ENCODE results near the gene FBP2. TPM values are rescaled to one million over a fixed set of nuclear protein-coding genes. Genes with fewer than 3 reads are reported as not detected.

The FBP2 gene
- total RNA-seq, 4 donors from 2014 or later = 0.38 TPM; not detected in 3

DNA sequence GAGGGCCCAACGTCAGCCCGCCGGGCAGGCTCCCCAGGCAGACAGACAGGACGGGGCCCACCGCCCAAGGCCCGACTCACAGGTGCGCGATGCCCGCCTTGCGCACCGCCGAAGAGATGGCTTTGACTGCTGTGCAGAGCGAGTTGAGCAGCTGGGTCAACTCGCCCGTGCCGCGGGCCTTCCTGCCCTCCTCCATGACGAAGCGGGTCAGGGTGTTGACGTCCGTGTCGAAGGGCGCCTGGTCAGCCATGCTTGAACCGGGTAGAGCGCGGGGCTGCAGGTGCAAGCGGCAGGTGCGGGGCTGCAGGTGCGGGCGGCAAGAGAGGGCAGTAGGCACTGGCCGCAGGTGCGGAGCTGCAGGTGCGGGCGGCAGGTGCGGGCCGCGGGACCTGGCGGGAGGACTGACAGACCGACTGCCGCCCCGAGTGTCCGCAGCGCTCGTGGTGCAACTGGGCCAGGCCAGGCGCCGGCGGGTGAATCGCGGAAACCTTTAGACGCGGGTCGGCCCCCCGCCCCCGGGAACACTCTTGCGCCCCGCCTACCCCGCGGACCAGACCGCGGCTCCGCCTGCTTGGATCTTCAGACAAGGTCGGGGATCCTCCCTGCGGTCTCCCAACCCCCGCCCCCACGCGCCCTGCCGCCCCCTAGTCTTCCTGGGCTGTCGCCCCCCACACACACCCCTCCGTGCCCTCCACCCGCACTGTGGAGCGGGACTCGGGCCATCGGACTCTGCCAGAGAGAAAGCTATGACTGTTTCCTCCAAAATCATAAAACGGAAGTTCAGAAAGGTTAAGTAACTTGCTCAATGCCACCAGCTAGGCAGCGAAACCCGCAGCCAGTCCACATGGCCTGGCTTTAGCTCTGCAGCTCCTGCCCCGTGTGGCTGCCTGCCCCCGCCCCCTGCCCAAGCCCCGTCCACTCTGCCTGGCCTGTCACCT lies 45.7 kb upstream of the FBP2 start, which contains the start of gene FBP1:
Gene FBP1 (minus strand): TSS at position 458 of the 938 bp plus-strand sequence. CDS start 208 bp downstream, at position 250.
- intact Hi-C loops (cut with DNase I) = no loop called here
- Histone ChIP-seq H3K4me1 (peaks cover 0 to 17% (median 6%) of the 10 kb centered on the region in 3 donors), H3K27me3 (peaks cover 0 to 26% (median 0%) of the 10 kb centered on the region in 4 donors), H3K4me3 (peak within 1 kb of the TSS; percentile 50 to 69 (median 58)), H3K36me3 (no peaks in the 10 kb centered on the region), H3K27ac (peak within 1 kb of the TSS in 3 of 4 donors; percentile 19 to 44 (median 42)), H3K9me3 (no peaks in the 10 kb centered on the region)
- DNase-seq = no peak
- TF ChIP-seq, protein P1, sequence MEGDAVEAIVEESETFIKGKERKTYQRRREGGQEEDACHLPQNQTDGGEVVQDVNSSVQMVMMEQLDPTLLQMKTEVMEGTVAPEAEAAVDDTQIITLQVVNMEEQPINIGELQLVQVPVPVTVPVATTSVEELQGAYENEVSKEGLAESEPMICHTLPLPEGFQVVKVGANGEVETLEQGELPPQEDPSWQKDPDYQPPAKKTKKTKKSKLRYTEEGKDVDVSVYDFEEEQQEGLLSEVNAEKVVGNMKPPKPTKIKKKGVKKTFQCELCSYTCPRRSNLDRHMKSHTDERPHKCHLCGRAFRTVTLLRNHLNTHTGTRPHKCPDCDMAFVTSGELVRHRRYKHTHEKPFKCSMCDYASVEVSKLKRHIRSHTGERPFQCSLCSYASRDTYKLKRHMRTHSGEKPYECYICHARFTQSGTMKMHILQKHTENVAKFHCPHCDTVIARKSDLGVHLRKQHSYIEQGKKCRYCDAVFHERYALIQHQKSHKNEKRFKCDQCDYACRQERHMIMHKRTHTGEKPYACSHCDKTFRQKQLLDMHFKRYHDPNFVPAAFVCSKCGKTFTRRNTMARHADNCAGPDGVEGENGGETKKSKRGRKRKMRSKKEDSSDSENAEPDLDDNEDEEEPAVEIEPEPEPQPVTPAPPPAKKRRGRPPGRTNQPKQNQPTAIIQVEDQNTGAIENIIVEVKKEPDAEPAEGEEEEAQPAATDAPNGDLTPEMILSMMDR (IDR thresholded peaks at IDR 0.05) = no peak
- no peak for TF ChIP-seq POLR2A (IDR thresholded peaks at IDR 0.05)
- WGBS, 2 donors = 10% methylated on average over 30 of the region's 79 CpGs; no CpG with 5 or more reads in 1 of the 2 donors

DNA sequence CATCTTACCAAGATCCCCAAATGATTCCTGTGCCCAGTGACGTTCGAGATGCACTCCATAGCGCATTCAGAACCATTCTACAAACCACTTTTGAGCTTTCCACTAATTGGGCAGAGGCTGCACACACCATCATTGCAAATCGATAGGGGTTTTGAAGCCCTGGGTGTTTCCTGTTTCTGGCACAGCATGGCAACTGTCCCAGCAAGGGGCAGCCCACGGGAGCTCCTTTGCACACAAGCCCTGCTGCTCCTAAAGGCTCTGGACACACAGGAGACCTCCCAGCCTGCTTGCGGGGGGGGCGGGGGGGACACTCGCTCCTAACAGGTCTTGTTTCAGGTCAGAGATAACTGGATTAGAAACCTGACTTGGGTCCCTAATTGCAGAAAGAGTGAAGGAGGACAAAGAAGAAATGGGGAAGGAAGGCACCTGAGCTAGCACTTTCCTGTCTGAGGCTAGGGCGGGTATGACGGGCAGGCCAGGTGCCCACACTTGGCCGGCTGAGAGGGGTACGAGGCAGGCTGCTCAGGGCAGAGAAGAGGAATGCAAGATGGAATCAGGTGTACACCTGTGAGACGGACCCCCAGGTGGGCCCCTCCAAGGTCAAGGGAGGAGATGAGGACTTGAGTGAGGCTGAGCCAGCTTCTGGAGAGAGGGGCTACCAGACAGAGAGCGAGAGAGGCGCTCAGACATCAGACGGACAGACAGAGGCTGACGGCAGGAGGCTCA lies 44.9 kb upstream of the FBP2 start:
- peaks cover 0 to 17% (median 6%) of the 10 kb centered on the region in 3 donors for H3K4me1 ChIP-seq
- TF ChIP-seq, protein P1 (IDR thresholded peaks at IDR 0.05) = no peak
- peak overlapping the region; percentile 50 to 69 (median 58) for H3K4me3 ChIP-seq
- H3K27ac ChIP-seq = peak overlapping the region in 1 of 4 donors; percentile 42
- intact Hi-C loops (cut with DNase I) = no loop called here
- no peak for DNase-seq
- H3K9me3 ChIP-seq = no peaks in the 10 kb centered on the region
- H3K36me3 ChIP-seq = no peaks in the 10 kb centered on the region
- WGBS, 2 donors = 71 to 77% methylated on average over 10 to 14 of the region's 17 CpGs
- H3K27me3 ChIP-seq = peaks cover 0 to 26% (median 0%) of the 10 kb centered on the region in 4 donors

DNA sequence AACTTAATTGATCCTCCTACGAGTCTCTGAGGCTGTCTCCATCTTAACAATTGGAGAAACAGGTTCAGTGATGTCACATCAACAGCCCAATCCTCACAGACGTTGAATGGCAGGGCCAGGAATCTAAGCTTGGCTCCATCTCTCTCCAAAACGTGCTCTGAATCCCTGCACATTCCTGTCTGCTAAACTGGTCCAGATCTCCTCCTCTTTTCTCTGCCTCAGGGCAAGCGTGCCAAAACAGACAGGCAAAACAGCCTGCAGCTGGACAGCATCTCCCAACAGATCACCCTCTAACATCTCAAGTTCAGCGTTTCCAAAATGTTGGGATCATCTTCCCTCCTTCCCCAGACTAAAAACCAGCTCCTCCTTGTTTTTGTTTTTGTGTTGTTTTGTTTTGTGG lies 39.1 kb upstream of the FBP2 start:
- peaks cover 0 to 29% (median 14%) of the 10 kb centered on the region in 3 donors for H3K4me1 ChIP-seq
- no peak for DNase-seq
- peaks cover 0 to 8% (median 0%) of the 10 kb centered on the region in 4 donors for H3K27me3 ChIP-seq
- intact Hi-C loops (cut with DNase I) = no loop called here
- H3K9me3 ChIP-seq = no peaks in the 10 kb centered on the region
- 14 to 23% methylated on average over 5 of the region's 5 CpGs for whole genome bisulfite sequencing, 2 donors
- no peak overlapping the region for H3K27ac ChIP-seq
- H3K4me3 ChIP-seq = no peak overlapping the region
- no peak for TF ChIP-seq POLR2A (IDR thresholded peaks at IDR 0.05)
- TF ChIP-seq, protein P1 (IDR thresholded peaks at IDR 0.05) = no peak
- H3K36me3 ChIP-seq = no peaks in the 10 kb centered on the region

DNA sequence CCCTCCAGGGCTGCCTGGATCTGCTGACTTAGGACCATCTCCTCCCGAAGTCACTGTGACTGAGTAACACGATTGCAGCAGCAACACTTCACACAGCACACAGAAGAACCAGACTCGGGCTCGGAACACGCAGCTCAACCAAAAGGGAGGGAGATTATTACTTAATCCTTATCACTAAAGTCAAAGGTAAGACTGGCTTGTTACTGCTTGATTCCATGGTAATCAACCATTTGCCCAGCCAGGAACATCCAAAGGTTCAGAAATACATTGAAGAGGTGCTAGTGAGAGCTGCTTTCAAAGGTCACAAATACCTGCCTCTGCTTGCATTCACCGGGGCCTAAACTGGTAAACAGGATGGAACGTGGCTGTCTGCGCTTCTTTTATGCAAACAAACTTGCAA lies 38.0 kb upstream of the FBP2 start:
- H3K4me1 ChIP-seq = peaks cover 0 to 29% (median 14%) of the 10 kb centered on the region in 3 donors
- TF ChIP-seq, protein P1 (IDR thresholded peaks at IDR 0.05) = no peak
- no peak for TF ChIP-seq POLR2A (IDR thresholded peaks at IDR 0.05)
- no peak overlapping the region for H3K4me3 ChIP-seq
- WGBS, 2 donors = 26 to 49% methylated on average over 3 to 8 of the region's 8 CpGs
- no peaks in the 10 kb centered on the region for H3K36me3 ChIP-seq
- no peaks in the 10 kb centered on the region for H3K9me3 ChIP-seq
- no peak overlapping the region for H3K27ac ChIP-seq
- DNase-seq = no peak
- intact Hi-C loops (cut with DNase I) = no loop called here
- H3K27me3 ChIP-seq = no peaks in the 10 kb centered on the region

All from esophagus squamous epithelium (tissue), 5 donors.